RWPE2 (cell line): ENCODE measurements around the gene PIK3R3.

Experiments used
- ATAC-seq: fragments of 200-7000 bp; cut with Tn5 transposase; 3 replicates; pipeline ENCODE4 v1.9.1; 2021; ENCODE audit warnings: low read depth
- DNase-seq: peaks from one replicate; pipeline ENCODE4 v3.0.0-alpha.2; 2020; ENCODE audit warnings: low spot score
- H3K27ac ChIP-seq: fragments of 450-650 bp; 2 replicates; pipeline ENCODE4 v1.5.1; 2017; ENCODE audit warnings: mild to moderate bottlenecking; ENCODE audit not compliant: poor library complexity, severe bottlenecking
- H3K27me3 ChIP-seq: fragments of 250-450 bp; sonication (Bioruptor Pico); 2 replicates; pipeline ENCODE4 v1.5.1; 2021; ENCODE audit warnings: mild to moderate bottlenecking, moderate library complexity; ENCODE audit not compliant: insufficient read depth, poor library complexity, severe bottlenecking
- H3K36me3 ChIP-seq: fragments of 250-450 bp; sonication (Bioruptor Pico); 2 replicates; pipeline ENCODE4 v1.5.1; 2020; ENCODE audit warnings: low read depth, mild to moderate bottlenecking, moderate library complexity
- H3K4me1 ChIP-seq: fragments of 250-450 bp; sonication (Bioruptor Pico); 2 replicates; pipeline ENCODE4 v1.5.1; 2021; ENCODE audit warnings: mild to moderate bottlenecking, moderate library complexity; ENCODE audit not compliant: insufficient read depth, poor library complexity, severe bottlenecking
- H3K4me3 ChIP-seq: fragments of 250-450 bp; sonication (Bioruptor Pico); 2 replicates; pipeline ENCODE4 v1.5.1; 2021; ENCODE audit warnings: mild to moderate bottlenecking, moderate library complexity; ENCODE audit not compliant: severe bottlenecking
- H3K9me3 ChIP-seq: fragments of 250-450 bp; sonication (Bioruptor Pico); 2 replicates; pipeline ENCODE4 v1.5.1; 2021; ENCODE audit warnings: mild to moderate bottlenecking, moderate library complexity; ENCODE audit not compliant: severe bottlenecking
- CTCF ChIP-seq: fragments of 450-650 bp; IDR thresholded peaks from one replicate; pipeline ENCODE4 v1.5.1; 2017; ENCODE audit warnings: mild to moderate bottlenecking, moderate library complexity; ENCODE audit not compliant: poor library complexity, severe bottlenecking

The PIK3R3 gene

GRCh38 chr1:46112108-46112507 lies 20.3 kb downstream of the PIK3R3 start:
- no peaks in the 10 kb centered on the region for H3K36me3 ChIP-seq
- DNase-seq, result no peak
- peaks cover 7% of the 10 kb centered on the region for H3K4me1 ChIP-seq
- no peaks in the 10 kb centered on the region for H3K9me3 ChIP-seq
- ATAC-seq, result no peak
- H3K27me3 ChIP-seq, result no peaks in the 10 kb centered on the region
- H3K27ac ChIP-seq, result no peak overlapping the region
- no peak overlapping the region for H3K4me3 ChIP-seq
- TF ChIP-seq CTCF, result no peak

DNA sequence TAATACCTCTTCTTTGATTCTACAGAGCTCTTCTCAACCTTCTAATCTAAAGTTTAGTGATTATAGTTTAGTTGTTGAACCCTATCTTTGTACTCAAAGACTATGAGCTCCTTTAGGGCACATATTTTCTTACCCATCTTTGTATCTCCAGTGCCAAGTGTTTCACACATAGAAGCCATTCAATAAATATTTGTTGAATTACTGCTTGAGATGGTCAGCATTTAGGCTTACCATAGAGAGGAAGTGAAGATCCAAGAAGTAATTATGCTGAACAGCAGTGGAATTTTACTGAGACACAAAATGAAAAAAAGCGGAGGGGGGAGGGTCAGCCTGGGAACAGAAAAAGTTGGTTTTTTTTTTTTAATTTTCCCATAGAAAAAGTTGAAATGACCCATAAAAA lies 21.9 kb downstream of the PIK3R3 start:
- DNase-seq (no peak), ATAC-seq (no peak)
- no peak overlapping the region for H3K27ac ChIP-seq
- peaks cover 3% of the 10 kb centered on the region for H3K4me1 ChIP-seq
- H3K9me3 ChIP-seq, result no peaks in the 10 kb centered on the region
- no peak overlapping the region for H3K4me3 ChIP-seq
- no peaks in the 10 kb centered on the region for H3K36me3 ChIP-seq
- H3K27me3 ChIP-seq, result no peaks in the 10 kb centered on the region
- no peak for TF ChIP-seq CTCF

GRCh38 chr1:46102769-46103476 lies 29.5 kb downstream of the PIK3R3 start:
- DNase-seq, result no peak
- no peak for TF ChIP-seq CTCF

GRCh38 chr1:46099215-46099614 lies 33.2 kb downstream of the PIK3R3 start:
- peaks cover 2% of the 10 kb centered on the region for H3K9me3 ChIP-seq
- no peak for TF ChIP-seq CTCF
- ATAC-seq, result no peak

More at GRCh38 chr1:46102769-46103476, 29.5 kb downstream of the PIK3R3 start:
- H3K9me3 ChIP-seq, result peaks cover 2% of the 10 kb centered on the region
- ATAC-seq, result peak; percentile 68; the same call in 2 of the 3 replicates
- no peaks in the 10 kb centered on the region for H3K27me3 ChIP-seq
- no peak overlapping the region for H3K27ac ChIP-seq
- H3K4me3 ChIP-seq, result no peak overlapping the region
- H3K36me3 ChIP-seq, result no peaks in the 10 kb centered on the region
- peaks cover 3% of the 10 kb centered on the region for H3K4me1 ChIP-seq

GRCh38 chr1:46098027-46098712 lies 34.3 kb downstream of the PIK3R3 start:
- ATAC-seq (no peak), DNase-seq (no peak)
- no peak overlapping the region for H3K27ac ChIP-seq
- no peaks in the 10 kb centered on the region for H3K36me3 ChIP-seq
- H3K9me3 ChIP-seq, result peaks cover 2% of the 10 kb centered on the region
- TF ChIP-seq CTCF, result no peak
- no peaks in the 10 kb centered on the region for H3K27me3 ChIP-seq
- no peak overlapping the region for H3K4me3 ChIP-seq
- H3K4me1 ChIP-seq, result peaks cover 3% of the 10 kb centered on the region

More at GRCh38 chr1:46099215-46099614, 33.2 kb downstream of the PIK3R3 start:
- Histone ChIP-seq H3K27me3 (no peaks in the 10 kb centered on the region), H3K4me1 (peaks cover 3% of the 10 kb centered on the region), H3K27ac (no peak overlapping the region), H3K36me3 (no peaks in the 10 kb centered on the region), H3K4me3 (no peak overlapping the region)
- no peak for DNase-seq
